Stimulated activated CD8-positive, alpha-beta memory T cell treated with anti-CD3 and anti-CD28 coated beads, Interleukin-15, amount 100 ng/mL, for 1 hour (primary cell): ENCODE data around the gene SAMD5.

Experiments
- DNase-seq: peaks from one replicate; pipeline ENCODE4 v3.0.0-alpha.2; 2020; ENCODE audit warnings: low read depth

The SAMD5 gene

GRCh38 chr6:147566244-147566898 is 57.9 kb downstream of the SAMD5 start:
- no peak for DNase-seq

- DNase-seq: no peak
These were observed 58.8 kb downstream of the SAMD5 start for GRCh38 chr6:147567141-147567805.

GRCh38 chr6:147569788-147570187 is 61.3 kb downstream of the SAMD5 start:
- no peak for DNase-seq

- no peak for DNase-seq
These were observed 62.2 kb downstream of the SAMD5 start for GRCh38 chr6:147570681-147571080.

- no peak for DNase-seq
These were observed 69.0 kb downstream of the SAMD5 start for GRCh38 chr6:147577488-147577887.

GRCh38 chr6:147578159-147578558 is 69.7 kb downstream of the SAMD5 start:
- no peak for DNase-seq

- no peak for DNase-seq
These were observed 70.4 kb downstream of the SAMD5 start for GRCh38 chr6:147578883-147579282.

GRCh38 chr6:147579667-147580066 is 71.2 kb downstream of the SAMD5 start:
- no peak for DNase-seq

GRCh38 chr6:147582991-147583390 is 74.5 kb downstream of the SAMD5 start:
- no peak for DNase-seq

GRCh38 chr6:147585256-147585655 is 76.8 kb downstream of the SAMD5 start:
- DNase-seq: no peak

GRCh38 chr6:147586044-147586443 is 77.6 kb downstream of the SAMD5 start:
- no peak for DNase-seq

GRCh38 chr6:147587907-147588306 is 79.4 kb downstream of the SAMD5 start:
- no peak for DNase-seq

- no peak for DNase-seq
These were observed 80.0 kb downstream of the SAMD5 start for GRCh38 chr6:147588469-147588868.

- no peak for DNase-seq
These were observed 81.3 kb downstream of the SAMD5 start for GRCh38 chr6:147589739-147590250.

- no peak for DNase-seq
These were observed 87.5 kb downstream of the SAMD5 start for GRCh38 chr6:147595961-147596360.

GRCh38 chr6:147603392-147604081 is 95.0 kb downstream of the SAMD5 start:
- no peak for DNase-seq

GRCh38 chr6:147604373-147604772 is 95.9 kb downstream of the SAMD5 start:
- no peak for DNase-seq

- DNase-seq: no peak
These were observed 103.5 kb downstream of the SAMD5 start for GRCh38 chr6:147611992-147612391.

GRCh38 chr6:147614501-147614900 is 106.0 kb downstream of the SAMD5 start:
- DNase-seq: no peak

- DNase-seq: no peak
These were observed 107.4 kb downstream of the SAMD5 start for GRCh38 chr6:147615659-147616456.

GRCh38 chr6:147617366-147617765 is 108.9 kb downstream of the SAMD5 start:
- no peak for DNase-seq

- no peak for DNase-seq
These were observed 110.0 kb downstream of the SAMD5 start for GRCh38 chr6:147618457-147618856.
